HG02588 (cell line): Measurements from ENCODE around the gene ZNF587B.
"Not testable (repeated sequence)": the region's sequence is repeated elsewhere in the genome, so short reads cannot be mapped to it uniquely, and the experiment has no call there.

Experiments
- ATAC-seq: cut with Tn5 transposase; IDR thresholded peaks from one replicate; pipeline ENCODE4 v1.9.1; 2021; ENCODE audit warnings: mild to moderate bottlenecking, moderate library complexity; ENCODE audit not compliant: unreplicated experiment

ZNF587B gene

GRCh38 chr19:57817976-57818375 is 12.1 kb upstream of the ZNF587B start:
- no peak for ATAC-seq

- no peak for ATAC-seq
Observed at GRCh38 chr19:57818378-57818777, 11.7 kb upstream of the ZNF587B start.

GRCh38 chr19:57819475-57820148 is 10.5 kb upstream of the ZNF587B start:
- ATAC-seq, result peak; percentile 80

- ATAC-seq, result no peak
Observed at GRCh38 chr19:57820599-57820998, 9.5 kb upstream of the ZNF587B start.

GRCh38 chr19:57821095-57821494 is 9.0 kb upstream of the ZNF587B start:
- not testable (repeated sequence) for ATAC-seq

- ATAC-seq, result not testable (repeated sequence)
Observed at GRCh38 chr19:57821501-57821900, 8.6 kb upstream of the ZNF587B start.

GRCh38 chr19:57823155-57823554 is 6.9 kb upstream of the ZNF587B start:
- not testable (repeated sequence) for ATAC-seq

- ATAC-seq, result not testable (repeated sequence)
Observed at GRCh38 chr19:57823608-57824007, 6.5 kb upstream of the ZNF587B start.

- ATAC-seq, result no peak
Observed at GRCh38 chr19:57825511-57825910, 4.6 kb upstream of the ZNF587B start.

- no peak for ATAC-seq
Observed at GRCh38 chr19:57829316-57829715, 783 bp upstream of the ZNF587B start.

- not testable (repeated sequence) for ATAC-seq
Observed at GRCh38 chr19:57836991-57837390, 6.9 kb downstream of the ZNF587B start.

GRCh38 chr19:57838622-57839191 is 8.6 kb downstream of the ZNF587B start:
- ATAC-seq, result not testable (repeated sequence)

GRCh38 chr19:57841122-57841763 is 11.1 kb downstream of the ZNF587B start:
- ATAC-seq, result no peak

GRCh38 chr19:57847164-57847563 is 17.1 kb downstream of the ZNF587B start:
- not testable (repeated sequence) for ATAC-seq

GRCh38 chr19:57849162-57849665 is 19.1 kb downstream of the ZNF587B start:
- ATAC-seq, result peak; percentile 28

GRCh38 chr19:57849666-57850473 is 19.8 kb downstream of the ZNF587B start, which contains the start of gene ZNF587:
ZNF587 (plus strand) TSS chr19:57849859; CDS start chr19:57850039, 180 bp downstream.
- ATAC-seq, result peak; percentile 91

- no peak for ATAC-seq
Observed at GRCh38 chr19:57850553-57851017, 20.5 kb downstream of the ZNF587B start.

GRCh38 chr19:57851812-57852603 is 21.9 kb downstream of the ZNF587B start:
- ATAC-seq, result not testable (repeated sequence)

- ATAC-seq, result not testable (repeated sequence)
Observed at GRCh38 chr19:57854117-57854516, 24.0 kb downstream of the ZNF587B start.

- not testable (repeated sequence) for ATAC-seq
Observed at GRCh38 chr19:57862351-57862750, 32.3 kb downstream of the ZNF587B start.
